ENCODE data around the gene GMPR2.

GRCh38 chr14:24260026-24260779, 27.5 kb downstream of the GMPR2 start:
- TF ChIP-seq EZH2 (IDR thresholded peaks at IDR 0.05; ENCODE audit: insufficient read depth, poor library complexity, severe bottlenecking): no peak
- no peak for TF ChIP-seq EZH2phosphoT487 (IDR thresholded peaks at IDR 0.05; ENCODE audit: insufficient read depth, low read depth)
